ENCODE measurements around the gene SLC44A3. TPM values are rescaled to one million over a fixed set of nuclear protein-coding genes. Genes with fewer than 3 reads are reported as not detected.

Gene SLC44A3
- total RNA-seq, 2 donors from 2014 or later: 17.8 to 32.9 TPM

- Histone ChIP-seq H3K27me3 (no peaks in the 10 kb centered on the region), H3K4me1 (peaks cover 6% of the 10 kb centered on the region), H3K36me3 (replicated peaks in 1 of 2; ENCODE audit: insufficient read depth in 1 of 2, low read depth in 2 of 2) (no peaks in the 10 kb centered on the region), H3K4me3 (no peak overlapping the region), H3K27ac (no peak overlapping the region), H3K9me3 (no peaks in the 10 kb centered on the region)
- TF ChIP-seq CTCF (IDR thresholded peaks at IDR 0.05) (no peak), POLR2A (IDR thresholded peaks at IDR 0.05) (no peak)
- intact Hi-C loops (cut with DNase I): no loop called here
- ATAC-seq (no peak), DNase-seq (no peak)
- 93 to 97% methylated on average over 7 of the region's 7 CpGs for WGBS, 2 donors
These were observed 88.0 kb downstream of the SLC44A3 start for GRCh38 chr1:94908190-94908589.

- H3K9me3 ChIP-seq: no peaks in the 10 kb centered on the region
- H3K36me3 ChIP-seq (replicated peaks in 1 of 2; ENCODE audit: insufficient read depth in 1 of 2, low read depth in 2 of 2): no peaks in the 10 kb centered on the region
- no peak overlapping the region for H3K27ac ChIP-seq
- no peak for ATAC-seq
- no peak overlapping the region for H3K4me3 ChIP-seq
- no peak for TF ChIP-seq CTCF (IDR thresholded peaks at IDR 0.05)
- no peak for TF ChIP-seq POLR2A (IDR thresholded peaks at IDR 0.05)
- H3K4me1 ChIP-seq: peaks cover 6% of the 10 kb centered on the region
- DNase-seq: no peak
- H3K27me3 ChIP-seq: no peaks in the 10 kb centered on the region
- intact Hi-C loops (cut with DNase I): no loop called here
- WGBS, 2 donors: 65 to 96% methylated on average over 2 of the region's 2 CpGs
These were observed 88.8 kb downstream of the SLC44A3 start for GRCh38 chr1:94908965-94909364.

GRCh38 chr1:94909486-94909885 is 89.3 kb downstream of the SLC44A3 start:
- no peaks in the 10 kb centered on the region for H3K9me3 ChIP-seq
- DNase-seq (no peak), ATAC-seq (no peak)
- no peaks in the 10 kb centered on the region for H3K36me3 ChIP-seq (replicated peaks in 1 of 2; ENCODE audit: insufficient read depth in 1 of 2, low read depth in 2 of 2)
- intact Hi-C loops (cut with DNase I): no loop called here
- no peak overlapping the region for H3K4me3 ChIP-seq
- no peaks in the 10 kb centered on the region for H3K27me3 ChIP-seq
- TF ChIP-seq CTCF (IDR thresholded peaks at IDR 0.05): no peak
- TF ChIP-seq POLR2A (IDR thresholded peaks at IDR 0.05): no peak
- WGBS, 2 donors: 94 to 97% methylated on average over 6 of the region's 6 CpGs
- H3K4me1 ChIP-seq: peaks cover 6% of the 10 kb centered on the region
- H3K27ac ChIP-seq: no peak overlapping the region

GRCh38 chr1:94912263-94913184 is 92.4 kb downstream of the SLC44A3 start:
- intact Hi-C loops (cut with DNase I): no loop called here
- no peaks in the 10 kb centered on the region for H3K9me3 ChIP-seq
- ATAC-seq (no peak), DNase-seq (no peak)
- H3K4me3 ChIP-seq: no peak overlapping the region
- no peak for TF ChIP-seq CTCF (IDR thresholded peaks at IDR 0.05)
- no peak for TF ChIP-seq POLR2A (IDR thresholded peaks at IDR 0.05)
- no peak overlapping the region for H3K27ac ChIP-seq
- H3K27me3 ChIP-seq: no peaks in the 10 kb centered on the region
- no peaks in the 10 kb centered on the region for H3K4me1 ChIP-seq
- WGBS, 2 donors: 65 to 78% methylated on average over 9 of the region's 9 CpGs
- no peaks in the 10 kb centered on the region for H3K36me3 ChIP-seq (replicated peaks in 1 of 2; ENCODE audit: insufficient read depth in 1 of 2, low read depth in 2 of 2)

- no peaks in the 10 kb centered on the region for H3K27me3 ChIP-seq
- no peak for TF ChIP-seq CTCF (IDR thresholded peaks at IDR 0.05)
- TF ChIP-seq POLR2A (IDR thresholded peaks at IDR 0.05): no peak
- no peaks in the 10 kb centered on the region for H3K36me3 ChIP-seq (replicated peaks in 1 of 2; ENCODE audit: insufficient read depth in 1 of 2, low read depth in 2 of 2)
- H3K9me3 ChIP-seq: no peaks in the 10 kb centered on the region
- ATAC-seq: no peak
- DNase-seq: no peak
- peaks cover 14% of the 10 kb centered on the region for H3K4me1 ChIP-seq
- WGBS, 2 donors: 87 to 88% methylated on average over 6 of the region's 6 CpGs
- intact Hi-C loops (cut with DNase I): no loop called here
- H3K4me3 ChIP-seq: no peak overlapping the region
- no peak overlapping the region for H3K27ac ChIP-seq
These were observed 97.1 kb downstream of the SLC44A3 start for GRCh38 chr1:94917251-94917650.

Data from body of pancreas (tissue), 4 donors.